GM19438 (cell line): ENCODE measurements around the gene ASCC3.
"Not testable (repeated sequence)": the region's sequence is repeated elsewhere in the genome, so short reads cannot be mapped to it uniquely, and the experiment has no call there.

ENCODE experiments used
- ATAC-seq: cut with Tn5 transposase; IDR thresholded peaks from one replicate; pipeline ENCODE4 v1.9.1; 2021; ENCODE audit warnings: low read depth; ENCODE audit not compliant: unreplicated experiment

The ASCC3 gene

DNA sequence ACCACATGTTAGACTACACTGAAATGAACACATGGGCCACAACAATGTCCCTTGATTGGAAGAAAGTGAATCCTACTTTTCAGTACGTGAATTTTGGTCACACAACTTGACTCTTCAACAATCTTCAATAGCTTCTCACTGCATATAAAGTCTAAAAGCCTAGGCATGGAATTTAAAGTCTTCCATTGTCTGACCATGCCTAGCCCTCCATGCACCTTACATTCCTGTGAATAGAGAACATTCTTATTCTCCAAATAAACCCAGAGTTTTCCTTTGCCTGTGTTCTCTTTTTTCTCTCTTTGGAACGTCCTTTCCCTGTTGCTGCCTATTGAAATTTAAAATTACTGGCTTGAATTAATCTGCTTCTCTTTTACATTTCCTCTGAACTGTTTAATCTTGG is 207.5 kb downstream of the ASCC3 start:
- no peak for ATAC-seq

- ATAC-seq, result no peak
These were observed 209.4 kb downstream of the ASCC3 start for GRCh38 chr6:100671740-100672139.

DNA sequence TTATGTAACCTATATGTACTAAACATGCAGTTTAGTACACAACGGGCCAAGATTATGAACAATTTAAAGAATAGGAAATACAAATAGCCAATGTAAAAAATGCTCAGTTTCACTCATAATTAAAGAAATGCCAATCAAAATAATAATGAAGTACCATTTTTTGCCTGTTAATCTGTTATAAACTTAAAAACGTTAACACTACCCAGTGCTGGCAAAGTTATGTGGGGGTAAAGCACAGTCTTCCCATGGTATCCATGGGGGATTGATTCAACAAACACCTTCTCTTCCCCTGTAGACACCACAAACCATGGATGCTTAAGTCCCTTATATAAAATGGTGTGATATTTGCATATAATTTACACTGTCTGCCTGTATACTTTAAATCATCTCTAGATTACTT is 211.1 kb downstream of the ASCC3 start:
- no peak for ATAC-seq

- peak; percentile 100 for ATAC-seq
These were observed 216.1 kb downstream of the ASCC3 start for GRCh38 chr6:100665041-100665380.

DNA sequence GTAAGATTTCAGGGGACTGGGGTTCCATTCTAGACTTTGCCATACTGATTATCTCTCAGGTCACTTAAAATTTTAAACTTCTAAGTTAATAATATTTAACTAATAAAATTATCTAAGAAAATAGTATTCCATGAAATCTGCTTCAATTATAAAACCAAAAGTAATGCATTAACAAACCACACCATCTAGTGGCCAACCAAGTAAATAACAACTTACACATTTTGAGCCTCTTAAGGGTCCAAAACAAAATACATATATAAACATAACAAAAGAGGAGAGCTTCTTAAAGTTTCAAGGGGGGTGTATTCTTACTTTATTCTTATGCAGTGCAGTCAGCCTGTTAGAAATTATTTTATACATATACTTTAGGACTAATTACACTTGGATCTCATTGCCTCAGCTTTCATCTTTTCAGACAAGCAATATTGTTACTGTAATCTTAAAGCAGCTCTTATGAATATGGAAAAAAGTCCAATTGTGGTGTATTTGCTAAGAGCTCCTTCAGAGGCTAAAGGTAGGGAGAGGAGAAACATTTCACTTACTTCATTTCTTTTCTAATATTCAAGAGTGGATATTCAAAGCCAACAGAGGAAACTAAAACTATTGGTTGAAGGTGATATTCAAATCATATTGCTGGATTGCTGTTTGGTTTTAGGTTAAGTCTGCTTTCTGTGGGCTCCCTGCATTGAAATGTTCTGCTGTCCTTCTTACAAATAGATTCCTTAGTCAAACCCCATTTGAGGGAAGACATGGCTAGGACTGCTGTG is 216.7 kb downstream of the ASCC3 start:
- peak; percentile 32 for ATAC-seq

DNA sequence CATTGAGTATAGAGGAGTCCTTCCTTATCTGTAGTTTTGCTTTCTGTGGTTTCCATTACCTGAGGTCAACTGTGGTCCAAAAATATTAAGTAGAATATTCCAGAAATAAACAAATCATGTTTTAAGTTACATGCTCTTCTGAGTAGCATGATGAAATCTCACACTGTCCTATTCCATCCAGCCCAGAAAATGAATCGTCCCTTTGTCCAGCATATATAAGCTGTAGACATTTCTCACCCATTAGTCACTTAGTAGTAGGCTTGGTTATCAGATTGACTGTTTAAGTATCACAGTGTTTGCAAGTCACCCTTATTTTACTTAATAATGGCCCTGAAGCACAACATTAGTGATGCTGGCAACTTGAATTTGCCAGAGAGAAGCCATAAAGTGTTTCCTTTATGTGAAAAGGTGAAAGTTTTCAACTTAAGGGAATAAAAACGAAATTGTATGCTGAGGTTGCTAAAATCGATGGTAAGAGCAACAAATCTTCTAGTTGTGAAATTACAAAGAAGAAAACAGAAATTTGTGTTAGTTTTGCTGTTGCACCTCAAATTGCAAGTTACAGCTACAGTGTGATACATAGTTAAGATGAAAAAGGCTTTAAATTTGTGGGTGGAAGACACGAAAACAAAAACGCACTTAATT is 217.8 kb downstream of the ASCC3 start:
- no peak for ATAC-seq

GRCh38 chr6:100662264-100662663 is 218.9 kb downstream of the ASCC3 start:
- no peak for ATAC-seq

DNA sequence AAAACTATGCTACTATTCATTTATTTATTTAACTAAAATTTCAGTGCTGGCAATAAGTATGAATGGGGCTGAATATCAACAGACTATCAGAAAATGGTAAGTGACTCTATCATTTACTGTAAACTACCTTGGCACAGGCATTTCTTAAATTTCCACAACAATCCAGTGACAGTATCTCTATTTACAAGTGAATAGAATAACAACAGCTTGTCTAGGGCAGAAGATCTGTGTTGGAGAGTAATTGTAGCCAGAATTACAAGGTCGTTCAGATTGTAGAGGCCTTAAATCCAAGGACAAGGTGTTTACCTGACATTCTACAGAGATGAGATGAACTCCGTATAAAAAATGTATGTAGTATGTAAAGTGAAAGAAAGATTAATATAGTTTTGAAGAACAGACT is 222.6 kb downstream of the ASCC3 start:
- no peak for ATAC-seq

DNA sequence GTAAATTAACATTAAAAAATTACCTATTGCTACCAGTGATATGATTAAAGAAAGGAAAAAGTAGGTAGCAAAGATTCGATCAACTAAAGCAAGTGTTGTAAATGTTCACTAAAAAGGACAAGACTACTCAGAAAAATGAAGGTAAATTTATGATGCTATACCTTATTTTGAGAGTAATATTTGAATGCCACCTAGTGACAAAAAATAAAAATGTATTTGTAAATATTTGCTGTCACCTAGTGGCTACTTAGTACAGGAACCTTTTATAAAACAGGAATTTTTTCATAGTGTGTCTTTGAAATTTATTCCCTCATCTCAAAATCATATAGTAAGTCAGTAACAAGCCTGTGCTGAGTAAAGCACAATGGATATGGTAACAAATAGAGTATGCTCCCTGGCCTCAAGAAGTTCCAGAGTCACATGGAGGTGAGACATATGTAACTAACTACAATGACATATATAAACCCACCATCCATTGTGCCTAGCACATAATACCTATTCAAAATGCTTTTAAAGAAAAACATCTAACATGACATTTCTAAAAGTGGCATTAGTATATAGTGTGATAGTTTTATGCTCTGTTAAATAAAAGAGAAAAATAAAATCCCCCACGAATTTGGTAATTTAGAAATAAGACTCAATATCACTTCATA is 223.3 kb downstream of the ASCC3 start:
- ATAC-seq, result no peak

- ATAC-seq, result not testable (repeated sequence)
These were observed 240.0 kb downstream of the ASCC3 start for GRCh38 chr6:100641147-100641546.

GRCh38 chr6:100633096-100633777 is 247.9 kb downstream of the ASCC3 start:
- ATAC-seq, result no peak

DNA sequence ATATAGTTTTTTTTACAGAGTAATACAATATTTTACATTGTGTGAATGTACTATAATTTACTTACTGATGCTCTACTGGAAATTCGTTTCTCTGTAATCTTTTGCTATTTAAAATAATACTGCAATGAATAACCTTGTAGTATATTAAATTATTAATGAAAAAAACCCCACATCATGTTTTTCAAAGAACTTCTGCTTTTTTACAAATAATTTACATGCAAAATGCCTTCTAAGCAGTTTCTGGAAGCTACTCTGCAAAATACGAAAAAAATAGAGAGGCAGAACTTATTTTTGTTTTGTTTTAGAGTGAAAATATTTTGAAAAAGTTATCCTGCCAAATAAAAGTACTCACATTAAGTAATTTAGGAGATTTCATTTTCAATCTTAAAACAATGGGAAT is 250.6 kb downstream of the ASCC3 start:
- ATAC-seq, result no peak

DNA sequence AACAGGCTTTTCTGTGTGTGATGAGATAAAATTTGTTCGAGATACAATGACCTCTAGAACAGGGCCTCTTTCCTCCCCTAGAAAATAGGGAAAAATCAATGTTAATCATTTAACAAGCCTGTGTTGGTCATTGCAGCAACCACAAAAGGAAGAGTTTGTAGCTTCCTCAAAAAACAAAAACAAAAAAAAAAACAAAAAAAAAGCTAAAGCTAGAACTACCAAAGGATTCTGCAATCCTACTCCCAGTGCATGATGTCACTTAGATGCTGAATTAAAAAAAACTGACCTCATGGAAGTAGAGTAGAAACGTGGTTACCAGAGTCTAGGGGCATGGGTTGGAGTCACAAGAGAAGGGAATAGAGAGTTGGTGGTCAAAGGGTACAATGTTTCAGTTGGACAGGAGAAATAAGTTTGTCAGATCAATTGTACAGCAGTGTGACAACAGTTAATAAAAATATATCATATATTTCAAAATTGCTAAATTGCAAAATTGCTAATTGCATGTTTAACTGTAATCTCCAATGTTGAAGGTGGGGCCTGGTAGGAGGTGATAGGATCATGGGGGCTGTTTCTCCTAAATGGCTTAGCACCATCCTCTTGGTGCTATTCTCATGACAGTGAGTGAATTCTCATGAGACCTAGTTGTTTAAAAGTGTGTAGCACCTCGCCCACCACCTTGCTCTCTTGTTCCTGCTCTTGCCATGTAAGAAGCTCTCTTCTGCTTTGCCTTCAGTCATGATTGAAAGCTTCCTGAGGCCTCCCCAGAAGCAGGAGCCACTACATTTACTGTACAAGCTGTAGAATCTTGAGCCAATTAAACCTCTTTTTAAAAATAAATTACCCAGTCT is 253.0 kb downstream of the ASCC3 start:
- ATAC-seq, result no peak

DNA sequence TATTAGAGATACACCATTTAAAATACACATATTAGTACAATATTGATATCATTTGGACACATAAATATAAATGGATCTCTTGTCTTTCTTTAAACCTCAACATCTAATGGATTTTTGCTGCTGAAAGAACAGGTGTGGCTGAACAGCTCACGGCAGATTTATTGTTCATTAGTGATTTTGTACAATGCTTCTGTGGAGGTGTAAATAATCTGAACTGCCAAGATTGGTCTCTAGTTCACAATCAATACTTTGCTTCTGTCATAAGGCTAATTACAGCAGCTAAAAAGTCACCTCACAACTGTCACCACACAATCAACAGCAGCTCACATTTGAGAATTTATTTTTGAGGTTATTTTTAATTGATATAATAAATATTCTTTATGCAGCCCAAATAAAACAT is 254.4 kb downstream of the ASCC3 start:
- ATAC-seq, result no peak

- no peak for ATAC-seq
These were observed 258.0 kb downstream of the ASCC3 start for GRCh38 chr6:100622907-100623692.

DNA sequence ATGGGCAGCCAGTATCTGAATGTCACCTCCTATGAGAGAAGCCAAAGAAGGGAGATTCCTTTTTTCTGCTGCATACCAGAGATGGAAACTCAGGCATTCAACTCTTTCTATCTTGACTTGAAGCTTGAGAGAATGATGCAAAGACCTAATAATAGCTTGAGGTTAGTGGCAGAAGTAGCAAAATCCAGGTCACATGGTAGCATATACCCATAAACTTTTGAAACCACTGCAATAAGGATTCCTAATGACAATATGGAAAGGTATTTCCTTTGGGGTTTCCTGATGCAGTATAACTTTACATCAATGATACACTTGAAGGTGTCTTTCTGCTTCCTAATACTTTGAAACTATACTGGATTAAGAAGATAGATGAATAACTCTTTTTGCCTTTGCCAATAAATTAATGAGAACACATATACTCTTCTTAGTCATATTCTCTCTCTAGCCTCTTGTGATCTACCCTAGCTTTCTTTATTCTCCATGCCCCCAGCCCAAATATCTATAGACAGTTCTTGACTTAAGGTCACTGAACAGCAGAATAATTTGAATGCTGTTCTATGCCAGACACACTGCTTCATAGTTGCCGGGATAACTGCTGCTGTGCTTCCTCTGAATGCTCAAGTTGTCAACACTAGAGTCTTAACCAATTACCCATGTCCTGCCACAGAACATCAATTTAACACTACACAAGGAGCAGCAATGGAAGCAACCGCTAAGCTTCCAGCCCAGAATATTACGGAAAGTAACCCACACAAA is 260.9 kb downstream of the ASCC3 start:
- ATAC-seq, result no peak

DNA sequence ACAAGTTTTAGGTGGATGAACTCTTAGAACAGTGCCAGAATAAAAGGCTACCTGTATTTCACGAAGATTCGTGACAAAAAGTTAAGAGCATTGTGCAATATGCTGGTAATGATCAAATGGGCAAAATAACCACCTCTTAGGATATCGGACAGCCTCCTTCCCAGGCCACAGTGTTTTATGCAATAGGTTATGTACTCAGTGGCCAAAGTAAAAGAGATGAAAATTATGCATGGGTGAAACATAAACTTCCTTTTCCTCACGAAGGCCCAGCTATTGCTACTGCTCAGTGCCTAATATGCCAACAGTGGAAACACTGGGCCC is 262.8 kb downstream of the ASCC3 start:
- no peak for ATAC-seq

- ATAC-seq, result no peak
These were observed 263.3 kb downstream of the ASCC3 start for GRCh38 chr6:100617633-100618350.
